ENCODE results near the gene SLC35G4. TPM values are rescaled to one million over a fixed set of nuclear protein-coding genes. Genes with fewer than 3 reads are reported as not detected.

Gene SLC35G4
- total RNA-seq, 1 donor from 2014 or later = not detected

DNA sequence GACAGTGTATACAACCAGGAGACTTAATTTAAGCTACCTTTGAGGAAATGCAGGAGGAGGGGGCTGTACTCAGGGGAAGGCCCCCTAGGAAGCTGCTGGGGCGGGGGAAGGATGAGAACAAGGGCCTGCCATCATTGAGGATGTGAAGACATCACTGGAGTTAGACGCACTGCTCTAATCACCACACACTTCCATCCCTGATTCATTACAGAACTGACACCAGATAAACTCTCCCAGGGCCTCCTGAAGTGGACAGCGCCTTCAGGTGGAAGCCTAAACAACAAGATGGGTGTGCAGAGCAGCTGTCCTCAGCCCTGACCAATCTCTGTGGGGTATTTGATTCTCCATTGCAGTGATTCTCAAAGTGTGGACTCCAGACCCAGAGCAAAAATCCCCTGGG, 30.6 kb upstream of the SLC35G4 start:
- no peaks in the 10 kb centered on the region for H3K36me3 ChIP-seq
- H3K27me3 ChIP-seq (ENCODE audit: low read depth) = no peaks in the 10 kb centered on the region
- H3K27ac ChIP-seq (replicated peaks) = no peak overlapping the region
- TF ChIP-seq, protein P1, sequence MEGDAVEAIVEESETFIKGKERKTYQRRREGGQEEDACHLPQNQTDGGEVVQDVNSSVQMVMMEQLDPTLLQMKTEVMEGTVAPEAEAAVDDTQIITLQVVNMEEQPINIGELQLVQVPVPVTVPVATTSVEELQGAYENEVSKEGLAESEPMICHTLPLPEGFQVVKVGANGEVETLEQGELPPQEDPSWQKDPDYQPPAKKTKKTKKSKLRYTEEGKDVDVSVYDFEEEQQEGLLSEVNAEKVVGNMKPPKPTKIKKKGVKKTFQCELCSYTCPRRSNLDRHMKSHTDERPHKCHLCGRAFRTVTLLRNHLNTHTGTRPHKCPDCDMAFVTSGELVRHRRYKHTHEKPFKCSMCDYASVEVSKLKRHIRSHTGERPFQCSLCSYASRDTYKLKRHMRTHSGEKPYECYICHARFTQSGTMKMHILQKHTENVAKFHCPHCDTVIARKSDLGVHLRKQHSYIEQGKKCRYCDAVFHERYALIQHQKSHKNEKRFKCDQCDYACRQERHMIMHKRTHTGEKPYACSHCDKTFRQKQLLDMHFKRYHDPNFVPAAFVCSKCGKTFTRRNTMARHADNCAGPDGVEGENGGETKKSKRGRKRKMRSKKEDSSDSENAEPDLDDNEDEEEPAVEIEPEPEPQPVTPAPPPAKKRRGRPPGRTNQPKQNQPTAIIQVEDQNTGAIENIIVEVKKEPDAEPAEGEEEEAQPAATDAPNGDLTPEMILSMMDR (IDR thresholded peaks at IDR 0.05; ENCODE audit: borderline replicate concordance) = no peak
- H3K9me3 ChIP-seq (replicated peaks) = no peaks in the 10 kb centered on the region
- H3K4me1 ChIP-seq = no peaks in the 10 kb centered on the region
- no peak overlapping the region for H3K4me3 ChIP-seq
- DNase-seq = no peak
- intact Hi-C loops (cut with micrococcal nuclease) = no loop called here

DNA sequence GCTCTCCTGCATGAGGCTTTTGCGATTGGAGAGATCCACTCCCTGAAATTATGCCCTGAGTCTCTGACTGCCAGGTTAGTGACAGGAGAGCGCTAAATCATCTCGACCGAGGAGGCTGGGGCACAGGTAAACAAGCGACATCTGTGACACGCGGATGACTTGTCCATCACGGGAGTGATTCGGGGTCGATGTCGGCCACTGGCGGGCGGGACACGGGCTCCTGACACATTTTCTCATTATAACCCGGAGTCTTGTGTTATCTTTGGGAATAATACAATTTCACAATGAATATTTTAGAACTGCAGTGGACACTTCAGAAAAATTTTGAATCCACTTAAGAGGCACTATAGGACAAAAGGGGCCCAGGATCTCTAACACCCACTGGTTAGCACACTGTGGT, 29.5 kb upstream of the SLC35G4 start:
- H3K27ac ChIP-seq (replicated peaks) = no peak overlapping the region
- no peaks in the 10 kb centered on the region for H3K4me1 ChIP-seq
- H3K36me3 ChIP-seq = no peaks in the 10 kb centered on the region
- no peaks in the 10 kb centered on the region for H3K9me3 ChIP-seq (replicated peaks)
- H3K27me3 ChIP-seq (ENCODE audit: low read depth) = no peaks in the 10 kb centered on the region
- DNase-seq = no peak
- TF ChIP-seq, protein P1 (IDR thresholded peaks at IDR 0.05; ENCODE audit: borderline replicate concordance) = no peak
- intact Hi-C loops (cut with micrococcal nuclease) = no loop called here
- H3K4me3 ChIP-seq = no peak overlapping the region

DNA sequence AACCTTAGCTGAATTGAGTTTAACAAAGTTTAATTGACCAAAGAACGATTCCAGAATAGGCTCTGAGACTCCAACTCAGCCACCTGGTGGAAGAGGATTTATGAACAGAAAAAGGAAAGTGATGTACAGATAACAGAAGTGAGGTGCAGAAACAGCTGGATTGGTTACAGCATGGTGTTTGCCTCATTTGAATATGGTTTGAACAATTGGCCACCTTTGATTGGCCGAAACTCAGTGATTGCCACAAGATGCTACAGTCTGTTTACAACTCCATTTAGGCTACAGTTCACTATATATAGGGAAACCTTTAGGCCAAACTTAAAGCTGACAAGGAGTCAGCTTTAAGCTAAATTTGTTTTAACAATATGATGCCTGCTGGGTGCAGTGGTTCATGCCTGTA, 28.1 kb upstream of the SLC35G4 start:
- H3K4me3 ChIP-seq = no peak overlapping the region
- H3K4me1 ChIP-seq = no peaks in the 10 kb centered on the region
- H3K27me3 ChIP-seq (ENCODE audit: low read depth) = no peaks in the 10 kb centered on the region
- no peaks in the 10 kb centered on the region for H3K9me3 ChIP-seq (replicated peaks)
- H3K36me3 ChIP-seq = no peaks in the 10 kb centered on the region
- TF ChIP-seq, protein P1 (IDR thresholded peaks at IDR 0.05; ENCODE audit: borderline replicate concordance) = no peak
- intact Hi-C loops (cut with micrococcal nuclease) = no loop called here
- no peak for DNase-seq
- no peak overlapping the region for H3K27ac ChIP-seq (replicated peaks)

DNA sequence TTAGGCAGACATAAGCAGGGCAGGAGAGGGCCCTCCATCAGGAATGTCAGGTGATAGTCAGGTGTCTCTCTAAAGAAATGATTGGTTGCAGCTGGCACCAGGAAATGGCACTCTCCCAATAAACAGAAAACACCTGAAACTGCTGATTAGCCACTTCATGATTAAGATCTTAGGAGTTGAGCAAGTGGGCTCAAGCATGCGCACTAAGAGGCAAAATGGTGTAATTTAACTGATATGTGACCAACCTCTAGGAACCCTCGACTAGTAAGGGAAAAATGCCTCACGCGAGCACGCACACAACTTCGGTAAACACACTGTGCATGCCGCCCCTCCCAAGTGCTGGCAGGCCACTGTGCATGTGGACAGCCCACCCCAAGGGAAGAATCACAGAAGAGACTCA, 23.8 kb upstream of the SLC35G4 start:
- Histone ChIP-seq H3K27ac (replicated peaks) (no peak overlapping the region), H3K4me1 (no peaks in the 10 kb centered on the region), H3K9me3 (replicated peaks) (no peaks in the 10 kb centered on the region), H3K4me3 (no peak overlapping the region), H3K27me3 (ENCODE audit: low read depth) (peaks cover 6% of the 10 kb centered on the region), H3K36me3 (no peaks in the 10 kb centered on the region)
- no peak for DNase-seq
- TF ChIP-seq, protein P1 (IDR thresholded peaks at IDR 0.05; ENCODE audit: borderline replicate concordance) = no peak
- intact Hi-C loops (cut with micrococcal nuclease) = no loop called here

DNA sequence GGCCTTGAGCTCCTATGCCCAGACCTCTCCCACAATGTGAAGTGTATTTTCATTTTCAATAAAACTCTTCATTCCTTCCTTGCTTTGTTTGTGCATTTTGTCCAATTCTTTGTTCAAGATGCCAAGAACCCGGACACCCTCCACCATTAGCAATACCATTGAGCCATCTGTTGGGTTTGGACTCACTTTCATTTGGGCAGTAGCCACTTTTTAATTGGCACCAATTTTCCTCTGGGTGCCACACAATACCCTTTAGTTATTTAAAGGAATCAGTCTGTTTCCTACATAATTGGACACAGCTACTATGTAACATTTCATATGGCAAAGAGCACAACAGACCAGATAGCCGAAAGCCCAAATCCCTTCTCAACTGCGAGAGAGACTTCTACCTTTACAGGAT, 22.5 kb upstream of the SLC35G4 start:
- Histone ChIP-seq H3K36me3 (no peaks in the 10 kb centered on the region), H3K4me3 (no peak overlapping the region), H3K4me1 (no peaks in the 10 kb centered on the region), H3K9me3 (replicated peaks) (no peaks in the 10 kb centered on the region), H3K27me3 (ENCODE audit: low read depth) (peaks cover 18% of the 10 kb centered on the region), H3K27ac (replicated peaks) (no peak overlapping the region)
- DNase-seq = no peak
- TF ChIP-seq, protein P1 (IDR thresholded peaks at IDR 0.05; ENCODE audit: borderline replicate concordance) = no peak
- intact Hi-C loops (cut with micrococcal nuclease) = no loop called here

DNA sequence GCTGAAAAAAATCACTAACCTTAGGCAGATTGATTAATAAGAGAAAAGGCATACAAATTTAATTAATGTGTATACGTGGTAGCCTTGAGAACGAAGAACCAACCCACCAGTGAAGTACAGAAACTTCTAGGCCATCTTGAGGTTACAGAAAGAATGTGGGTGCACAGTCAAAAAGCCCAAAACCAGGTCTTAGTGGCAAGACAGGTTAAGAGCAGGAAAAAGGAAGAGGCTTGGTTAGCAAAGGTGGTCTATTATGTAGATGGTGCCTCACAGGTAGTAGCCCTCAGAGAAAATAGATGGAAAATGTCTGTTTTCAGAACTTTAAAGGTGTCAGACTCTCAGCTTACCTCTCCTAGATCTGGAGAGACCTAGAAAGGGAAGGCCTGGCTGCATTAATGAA, 22.0 kb upstream of the SLC35G4 start:
- Histone ChIP-seq H3K4me1 (no peaks in the 10 kb centered on the region), H3K27me3 (ENCODE audit: low read depth) (peaks cover 23% of the 10 kb centered on the region), H3K9me3 (replicated peaks) (no peaks in the 10 kb centered on the region), H3K4me3 (no peak overlapping the region), H3K27ac (replicated peaks) (no peak overlapping the region), H3K36me3 (no peaks in the 10 kb centered on the region)
- DNase-seq = no peak
- intact Hi-C loops (cut with micrococcal nuclease) = no loop called here
- TF ChIP-seq, protein P1 (IDR thresholded peaks at IDR 0.05; ENCODE audit: borderline replicate concordance) = no peak
